Neural cell (in vitro differentiated cells): ENCODE data around the gene NCKAP5.

Experiments
- CTCF ChIP-seq: fragments of 450-650 bp; IDR thresholded peaks from 2 replicates; pipeline ENCODE4 v1.5.1; 2014; ENCODE audit warnings: antibody characterized with exemption, mild to moderate bottlenecking, moderate library complexity; ENCODE audit not compliant: poor library complexity, severe bottlenecking
- EZH2 ChIP-seq: fragments of 200-600, 300-800 bp; shearing (Covaris generic), sonication (generic); IDR thresholded peaks from 2 replicates; pipeline ENCODE4 v1.6.1; 2014; ENCODE audit warnings: antibody characterized with exemption, low read length, borderline replicate concordance, mild to moderate bottlenecking; ENCODE audit not compliant: insufficient read depth, poor library complexity, severe bottlenecking
- MXI1 ChIP-seq: fragments of 450-650 bp; conservative IDR thresholded peaks from 2 replicates; pipeline ENCODE4 v1.6.1; 2014; ENCODE audit warnings: antibody characterized with exemption, mild to moderate bottlenecking; ENCODE audit not compliant: poor library complexity, severe bottlenecking
- POLR2AphosphoS5 ChIP-seq: IDR thresholded peaks from 2 replicates; pipeline ENCODE4 v1.6.1; 2012
- RAD21 ChIP-seq: fragments of 450-650 bp; conservative IDR thresholded peaks from 2 replicates; pipeline ENCODE4 v1.6.1; 2014; ENCODE audit warnings: antibody characterized with exemption, mild to moderate bottlenecking, moderate library complexity
- REST ChIP-seq: IDR thresholded peaks from 2 replicates; pipeline ENCODE4 v1.6.1; 2012; ENCODE audit warnings: borderline replicate concordance

GRCh38 chr2:133026536-133027177 lies 541.6 kb downstream of the NCKAP5 start:
- TF ChIP-seq CTCF (no peak), REST (no peak), EZH2 (no peak), POLR2AphosphoS5 (no peak), RAD21 (no peak), MXI1 (no peak)
